Kidney (tissue), 14 donors: Measurements from ENCODE around the gene SLC6A3. TPM values are rescaled to one million over a fixed set of nuclear protein-coding genes. Genes with fewer than 3 reads are reported as not detected.

ENCODE experiments used
- DNase-seq, 5 donors: peaks; one replicate each; pipeline ENCODE4 v3.0.0-alpha.2; 2013 to 2020
- FAIRE-seq: peaks from 2 replicates; lab custom pipeline; 2012; peaks lifted over from hg19 to GRCh38; lab: Jason Lieb, UNC
- H3K27ac ChIP-seq, 2 donors: one replicate each; pipeline ENCODE4 v1.7.0; 2013; ENCODE audit warnings: low read depth in 2 of 2, low read length in 2 of 2, inconsistent platforms in 1 of 2
- H3K27me3 ChIP-seq: one replicate; pipeline ENCODE4 v1.7.1; 2013; ENCODE audit warnings: low read length, inconsistent platforms; ENCODE audit not compliant: control insufficient read depth, insufficient read depth
- H3K36me3 ChIP-seq, 3 donors: one replicate each; pipeline versions ENCODE4 v1.7.0 to v1.7.1; 2013; ENCODE audit warnings: low read length in 3 of 3, control low read depth in 1 of 3, inconsistent platforms in 1 of 3; ENCODE audit not compliant: insufficient read depth in 3 of 3, control insufficient read depth in 2 of 3
- H3K4me1 ChIP-seq, 3 donors: one replicate each; pipeline versions ENCODE4 v1.7.0 to v1.7.1; 2013; ENCODE audit warnings: low read length in 3 of 3, inconsistent platforms in 1 of 3, low read depth in 1 of 3; ENCODE audit not compliant: control insufficient read depth in 2 of 3, insufficient read depth in 2 of 3
- H3K4me3 ChIP-seq, 3 donors: one replicate each; pipeline versions ENCODE4 v1.7.0 to v1.8.1; 2013; ENCODE audit warnings: low read length in 3 of 3, control low read depth in 1 of 3, inconsistent platforms in 1 of 3
- H3K9ac ChIP-seq, 3 donors: one replicate each; pipeline versions ENCODE4 v1.7.0 to v1.7.1; 2013; ENCODE audit warnings: low read length in 3 of 3, control low read depth in 1 of 3, inconsistent platforms in 1 of 3
- H3K9me3 ChIP-seq, 3 donors: one replicate each; pipeline versions ENCODE4 v1.7.0 to v1.7.1; 2013; ENCODE audit warnings: low read length in 3 of 3, control low read depth in 1 of 3, inconsistent platforms in 1 of 3; ENCODE audit not compliant: control insufficient read depth in 2 of 3, insufficient read depth in 1 of 3
- CTCF ChIP-seq: IDR thresholded peaks from 3 replicates; pipeline ENCODE4 v1.5.1; 2012; ENCODE audit warnings: mild to moderate bottlenecking, moderate library complexity, borderline replicate concordance; ENCODE audit not compliant: insufficient read depth; ENCODE audit errors: extremely low read depth
- intact Hi-C: fragments of 100-400 bp; cut with DNase I; formaldehyde crosslinking; loops from one replicate; pipeline ENCODE4 v1.11.1; 2022
- polyA plus RNA-seq: library from polyadenylated mRNA; stranded (reverse); fragments of 350-450 nt; fragmentation: Illumina TruSeq; extraction: RNeasy Lipid Tissue Mini Kit (QIAGEN cat#74804); gene quantifications from one replicate; pipeline ENCODE4 v1.2.3, GENCODE V29; 2014; ENCODE audit warnings: low read depth, low replicate concordance; ENCODE audit not compliant: insufficient read depth
- total RNA-seq: library from RNA; stranded (reverse); fragmentation: NEBNext Ultra II Directional; extraction: Animal tissue kit (Norgen Biotek cat#: 25700); gene quantifications from one replicate; pipeline ENCODE4 v1.2.1, GENCODE V29; 2021
- donor health status: control.
- donor health status: control.
- donor health status: control.
- donor health status: control.
- donor health status: control.
- donor health status: DM: yes; HTN: yes; CAD: no.
- donor health status: Normal renal cell carcinoma (clear cell type).

The SLC6A3 gene
- total and polyA plus RNA-seq, 2 donors from 2014 or later: 0.09 to 0.54 TPM

GRCh38 chr5:1414311-1415058, 30.8 kb downstream of the SLC6A3 start:
- no peaks in the 10 kb centered on the region for H3K36me3 ChIP-seq
- no peak overlapping the region for H3K9ac ChIP-seq
- H3K27me3 ChIP-seq: no peaks in the 10 kb centered on the region
- FAIRE-seq: no peak
- H3K9me3 ChIP-seq: no peaks in the 10 kb centered on the region
- no peak for TF ChIP-seq CTCF
- H3K4me1 ChIP-seq: no peaks in the 10 kb centered on the region
- peak in 2 of 5 donors; percentile 61 to 78 for DNase-seq
- intact Hi-C loops: no loop called here
- H3K4me3 ChIP-seq: no peak overlapping the region
- H3K27ac ChIP-seq: no peak overlapping the region

GRCh38 chr5:1413611-1414241, 31.5 kb downstream of the SLC6A3 start:
- no peaks in the 10 kb centered on the region for H3K36me3 ChIP-seq
- intact Hi-C loops: no loop called here
- H3K4me1 ChIP-seq: no peaks in the 10 kb centered on the region
- FAIRE-seq (no peak), DNase-seq (peak in 1 of 5 donors; percentile 73)
- no peak overlapping the region for H3K4me3 ChIP-seq
- H3K27ac ChIP-seq: no peak overlapping the region
- TF ChIP-seq CTCF: no peak
- no peaks in the 10 kb centered on the region for H3K9me3 ChIP-seq
- no peak overlapping the region for H3K9ac ChIP-seq
- no peaks in the 10 kb centered on the region for H3K27me3 ChIP-seq

- Histone ChIP-seq H3K9me3 (no peaks in the 10 kb centered on the region), H3K36me3 (no peaks in the 10 kb centered on the region), H3K4me1 (no peaks in the 10 kb centered on the region), H3K4me3 (no peak overlapping the region), H3K27me3 (no peaks in the 10 kb centered on the region), H3K9ac (no peak overlapping the region), H3K27ac (no peak overlapping the region)
- DNase-seq (no peak), FAIRE-seq (no peak)
- intact Hi-C loops: no loop called here
- no peak for TF ChIP-seq CTCF
Measured at GRCh38 chr5:1413211-1413610, 32.0 kb downstream of the SLC6A3 start.
